Esophagus squamous epithelium (tissue), 5 donors: Measurements from ENCODE around the gene ABHD8. TPM values are rescaled to one million over a fixed set of nuclear protein-coding genes. Genes with fewer than 3 reads are reported as not detected.

Experiments
- DNase-seq: peaks from one replicate; lab custom pipeline; 2025; lab: John Stamatoyannopoulos, UW
- H3K27ac ChIP-seq, 4 donors: fragments of 200-600 bp; sonication (generic); one replicate each; pipeline ENCODE4 v1.5.1; 2016 to 2019; ENCODE audit warnings: mild to moderate bottlenecking in 1 of 4
- H3K27me3 ChIP-seq, 4 donors: fragments of 200-600 bp; sonication (generic); 1 replicate in 3 of 4; 2 replicates in 1 of 4; pipeline versions ENCODE4 v1.5.1 to v1.6.0; 2017 to 2021; ENCODE audit warnings: antibody characterized with exemption in 1 of 4
- H3K36me3 ChIP-seq, 3 donors: fragments of 200-600 bp; sonication (generic); one replicate each; pipeline ENCODE4 v1.5.1; 2016 to 2019
- H3K4me1 ChIP-seq, 3 donors: fragments of 200-600 bp; sonication (generic); one replicate each; pipeline ENCODE4 v1.5.1; 2017 to 2019
- H3K4me3 ChIP-seq, 4 donors: fragments of 200-600 bp; sonication (generic); 1 replicate in 3 of 4; 2 replicates in 1 of 4; pipeline ENCODE4 v1.5.1; 2016 to 2019; ENCODE audit warnings: mild to moderate bottlenecking in 2 of 4, moderate library complexity in 1 of 4
- H3K9me3 ChIP-seq, 3 donors: fragments of 200-600 bp; sonication (generic); one replicate each; pipeline ENCODE4 v1.5.1; 2016 to 2019
- CTCF ChIP-seq, 6 experiments: fragments of 450-650 bp in 4 of 6; fragments of 200-600 bp in 2 of 6; sonication (generic) in 2 of 6; IDR thresholded peaks; one replicate each; pipeline ENCODE4 v1.5.1; 2016 to 2019; ENCODE audit warnings: antibody characterized with exemption in 6 of 6, mild to moderate bottlenecking in 4 of 6, moderate library complexity in 4 of 6
- POLR2A ChIP-seq, 4 donors: fragments of 450-650 bp; IDR thresholded peaks; one replicate each; pipeline ENCODE4 v1.6.1; 2017; ENCODE audit warnings: antibody characterized with exemption in 4 of 4, mild to moderate bottlenecking in 4 of 4, moderate library complexity in 3 of 4
- WGBS, 2 donors: methylation state at CpG; one replicate each; pipeline ENCODE4 v1.1.5; 2018; 5-methylcytosine and 5-hydroxymethylcytosine counted together
- intact Hi-C: fragments of 100-400 bp; cut with DNase I; formaldehyde crosslinking; loops from one replicate; pipeline ENCODE4 v1.15.0; 2022
- total RNA-seq, 4 donors: library from RNA; depleted of rRNA; stranded (reverse); fragments of >200 nt; gene quantifications; one replicate each; pipeline ENCODE4 v1.1.0, GENCODE V29; 2016
- donor health status: DM: yes; HTN: yes; CAD: no.

Gene ABHD8
- total RNA-seq, 4 donors from 2014 or later: 2.0 to 8.4 (median 5.2) TPM

DNA sequence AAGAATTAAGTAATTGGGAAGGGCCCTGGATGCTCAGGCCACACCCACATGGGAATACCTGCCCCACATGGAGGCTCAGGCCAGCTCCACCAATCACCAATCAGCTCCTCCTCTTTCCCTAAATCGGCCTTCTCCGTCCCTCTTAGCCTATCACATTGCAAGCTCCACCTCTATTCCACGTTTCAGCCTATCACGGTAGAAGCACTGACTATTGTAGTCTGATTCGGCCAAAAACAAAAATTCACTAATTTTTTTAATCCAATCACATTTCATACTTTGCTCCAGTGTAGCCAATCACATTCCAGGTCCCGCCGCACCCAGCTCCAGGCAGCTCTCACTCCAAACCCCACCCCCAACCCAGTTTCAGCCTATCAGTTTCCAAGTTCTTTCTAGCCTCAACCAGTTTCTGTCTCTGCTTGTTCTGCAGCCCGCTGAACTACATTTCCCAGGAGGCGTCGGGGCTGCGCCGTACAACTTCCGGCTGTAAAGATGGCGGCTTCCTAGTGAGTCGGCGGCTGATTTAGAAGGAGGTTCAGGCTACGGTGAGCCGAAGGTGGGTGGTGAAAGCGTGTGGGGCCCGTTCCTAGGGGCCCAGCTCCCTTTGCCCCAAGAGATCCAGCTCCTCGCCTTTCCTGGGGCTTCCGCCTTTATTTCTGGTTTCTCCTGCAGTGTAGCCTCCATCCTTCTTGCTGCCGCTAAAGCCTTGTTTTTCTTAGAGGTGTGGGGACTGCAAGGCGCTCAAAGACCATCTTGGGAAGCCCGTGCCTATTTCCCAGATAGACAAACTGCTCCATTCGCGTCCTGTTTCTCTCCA lies 36.0 kb downstream of the ABHD8 start, which contains the start of gene BABAM1:
BABAM1 (plus strand) TSS at position 469 of the 814 bp plus-strand sequence. CDS start 1,364 bp downstream, outside the sequence.
- DNase-seq: peak; percentile 94
- peak in 1 of 4 donors; percentile 43 for TF ChIP-seq POLR2A (IDR thresholded peaks at IDR 0.05)
- TF ChIP-seq CTCF (IDR thresholded peaks at IDR 0.05): peak in 1 of 6 experiments; percentile 19
- Histone ChIP-seq H3K9me3 (no peaks in the 10 kb centered on the region), H3K4me1 (peaks cover 7 to 25% (median 9%) of the 10 kb centered on the region in 3 donors), H3K36me3 (peaks cover 0 to 37% (median 15%) of the 10 kb centered on the region in 3 donors), H3K27ac (peak within 1 kb of the TSS; percentile 78 to 86 (median 81)), H3K4me3 (peak within 1 kb of the TSS; percentile 65 to 89 (median 81)), H3K27me3 (no peaks in the 10 kb centered on the region)
- intact Hi-C loops: no loop called here
- WGBS, 2 donors: 0 to 2% methylated on average over 19 to 24 of the region's 27 CpGs

- WGBS, 2 donors: 66 to 77% methylated on average over 12 of the region's 12 CpGs
- H3K9me3 ChIP-seq: no peaks in the 10 kb centered on the region
- peaks cover 7 to 25% (median 9%) of the 10 kb centered on the region in 3 donors for H3K4me1 ChIP-seq
- intact Hi-C loops: no loop called here
- H3K4me3 ChIP-seq: peak overlapping the region in 2 of 4 donors; percentile 5 to 89
- no peak for TF ChIP-seq POLR2A (IDR thresholded peaks at IDR 0.05)
- no peak for DNase-seq
- H3K27me3 ChIP-seq: no peaks in the 10 kb centered on the region
- H3K36me3 ChIP-seq: peaks cover 0 to 31% (median 12%) of the 10 kb centered on the region in 3 donors
- peak overlapping the region; percentile 78 to 86 (median 81) for H3K27ac ChIP-seq
These were observed 36.6 kb downstream of the ABHD8 start for GRCh38 chr19:17266589-17266974.

GRCh38 chr19:17266026-17266425 lies 37.2 kb downstream of the ABHD8 start:
- H3K27ac ChIP-seq: peak overlapping the region in 2 of 4 donors; percentile 84 to 86
- H3K4me1 ChIP-seq: peaks cover 7 to 26% (median 9%) of the 10 kb centered on the region in 3 donors
- 92 to 98% methylated on average over 4 of the region's 7 CpGs for WGBS, 2 donors
- no peak for DNase-seq
- no peaks in the 10 kb centered on the region for H3K27me3 ChIP-seq
- TF ChIP-seq CTCF (IDR thresholded peaks at IDR 0.05): no peak
- no peak for TF ChIP-seq POLR2A (IDR thresholded peaks at IDR 0.05)
- H3K36me3 ChIP-seq: peaks cover 0 to 25% (median 6%) of the 10 kb centered on the region in 3 donors
- intact Hi-C loops: no loop called here
- H3K4me3 ChIP-seq: no peak overlapping the region
- H3K9me3 ChIP-seq: no peaks in the 10 kb centered on the region

DNA sequence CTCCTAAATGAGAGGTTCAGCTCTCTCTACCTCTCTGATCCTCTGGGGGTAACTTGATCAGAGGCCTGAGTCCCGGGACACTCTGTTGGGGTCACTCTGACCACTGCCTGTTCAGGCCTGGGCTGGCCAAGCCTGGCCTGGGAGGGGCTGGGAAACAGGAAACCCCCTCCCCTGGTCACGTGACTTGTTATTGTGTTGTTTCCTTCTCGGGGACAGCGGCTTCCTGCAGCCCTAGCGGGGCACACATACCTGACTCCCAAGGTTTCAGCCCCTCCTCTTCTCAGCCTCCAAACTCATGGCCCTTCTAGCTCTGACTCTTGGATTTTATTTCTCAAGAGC lies 38.6 kb downstream of the ABHD8 start, which contains the start of gene USHBP1:
USHBP1 (minus strand) TSS at position 105 of the 339 bp plus-strand sequence. CDS start 446 bp downstream, outside the sequence.
- no peak for DNase-seq
- Histone ChIP-seq H3K4me1 (peaks cover 7 to 32% (median 9%) of the 10 kb centered on the region in 3 donors), H3K36me3 (peaks cover 0 to 11% (median 6%) of the 10 kb centered on the region in 3 donors), H3K4me3 (peak within 1 kb of the TSS; percentile 9 to 59 (median 34)), H3K27ac (peak within 1 kb of the TSS; percentile 24 to 65 (median 58)), H3K27me3 (no peaks in the 10 kb centered on the region), H3K9me3 (peaks cover 0 to 2% (median 0%) of the 10 kb centered on the region in 3 donors)
- intact Hi-C loops: no loop called here
- WGBS, 2 donors: 6 to 50% methylated on average over 2 to 4 of the region's 5 CpGs
- no peak for TF ChIP-seq POLR2A (IDR thresholded peaks at IDR 0.05)
- no peak for TF ChIP-seq CTCF (IDR thresholded peaks at IDR 0.05)

DNA sequence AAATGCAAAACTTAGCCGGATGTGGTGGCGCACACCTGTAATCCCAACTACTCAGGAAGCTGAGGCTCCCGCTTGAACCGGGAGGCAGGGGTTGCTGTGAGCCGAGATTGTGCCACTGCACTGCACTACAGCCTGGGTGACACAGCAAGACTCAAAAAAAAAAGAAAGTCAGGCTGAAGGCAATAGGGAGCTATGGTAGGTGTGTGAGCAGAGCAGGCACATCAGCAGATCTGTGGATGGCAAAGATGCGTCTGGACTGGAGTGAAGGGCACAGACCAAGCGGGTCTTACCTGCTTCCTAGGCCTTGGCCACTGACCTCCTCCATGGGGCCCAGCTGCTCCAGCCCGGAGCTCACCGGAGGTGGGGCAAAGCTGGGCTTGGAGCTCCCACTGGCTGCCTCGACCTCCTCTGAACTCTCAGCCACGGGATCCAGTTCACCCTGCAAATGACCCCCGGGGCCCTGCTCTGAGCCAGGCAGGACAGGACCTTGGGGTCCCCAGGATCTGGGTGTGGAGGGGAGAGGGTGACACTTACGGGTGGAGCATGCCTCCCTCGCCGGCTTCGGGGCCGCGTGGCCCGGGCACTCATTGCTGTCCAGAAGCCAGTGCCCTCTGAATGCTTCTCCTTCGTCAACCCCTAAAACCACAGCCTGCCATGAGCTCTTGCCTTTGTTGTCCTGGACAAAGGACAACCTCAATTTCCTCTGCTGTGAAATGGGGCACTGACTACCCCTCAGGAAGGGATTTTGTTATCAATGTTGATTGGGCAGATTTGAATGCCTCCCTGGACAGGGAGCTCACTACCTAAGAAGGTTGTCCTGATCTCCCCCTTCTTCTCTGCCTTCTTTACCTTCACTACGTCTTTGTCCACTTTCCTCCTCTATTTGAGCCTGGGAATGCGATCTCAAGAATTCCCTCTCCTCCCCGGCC lies 39.2 kb downstream of the ABHD8 start:
- WGBS, 2 donors: 77 to 78% methylated on average over 18 to 19 of the region's 23 CpGs
- no peak for TF ChIP-seq CTCF (IDR thresholded peaks at IDR 0.05)
- TF ChIP-seq POLR2A (IDR thresholded peaks at IDR 0.05): no peak
- H3K9me3 ChIP-seq: peaks cover 0 to 9% (median 0%) of the 10 kb centered on the region in 3 donors
- peak overlapping the region; percentile 9 to 59 (median 34) for H3K4me3 ChIP-seq
- peaks cover 0 to 5% (median 4%) of the 10 kb centered on the region in 3 donors for H3K36me3 ChIP-seq
- no peak for DNase-seq
- peaks cover 7 to 32% (median 9%) of the 10 kb centered on the region in 3 donors for H3K4me1 ChIP-seq
- H3K27me3 ChIP-seq: no peaks in the 10 kb centered on the region
- intact Hi-C loops: no loop called here
- H3K27ac ChIP-seq: peak overlapping the region; percentile 24 to 65 (median 58)
